HCT116 (cell line): ENCODE data around the gene TRIM10.
A peak's percentile ranks its signal among the peaks of the same experiment; 100 is the strongest.

ENCODE experiments used
- CTCF ChIP-seq, 3 experiments: fragments of 200-600 bp in 1 of 3; sonication (generic) in 1 of 3; IDR thresholded peaks in 2 of 3; conservative IDR thresholded peaks in 1 of 3; 2 replicates each; pipeline ENCODE4 v1.5.1; 2012 to 2017; ENCODE audit warnings: low read depth in 2 of 3, low read length in 2 of 3, antibody characterized with exemption in 1 of 3, borderline replicate concordance in 1 of 3, control low read depth in 1 of 3, mild to moderate bottlenecking in 1 of 3, mixed read lengths in 1 of 3, mixed run types in 1 of 3, moderate library complexity in 1 of 3; ENCODE audit not compliant: insufficient read depth in 1 of 3
- EZH2 ChIP-seq: fragments of 200-600 bp; sonication (generic); IDR thresholded peaks from 2 replicates; pipeline ENCODE4 v1.6.1; 2017; ENCODE audit warnings: antibody characterized with exemption, mixed run types
- EZH2phosphoT487 ChIP-seq: fragments of 200-600 bp; IDR thresholded peaks from 2 replicates; pipeline ENCODE4 v1.6.1; 2018; ENCODE audit warnings: antibody characterized with exemption, borderline replicate concordance
- POLR2A ChIP-seq: IDR thresholded peaks from 2 replicates; pipeline ENCODE4 v1.7.0; 2011; ENCODE audit warnings: borderline replicate concordance; ENCODE audit not compliant: insufficient read depth, insufficient read length; ENCODE audit errors: extremely low read depth
- POLR2AphosphoS5 ChIP-seq: IDR thresholded peaks from 2 replicates; pipeline ENCODE4 v1.6.1; 2011; ENCODE audit warnings: mild to moderate bottlenecking, low read depth, low read length, moderate library complexity
- SIN3A ChIP-seq: IDR thresholded peaks from 2 replicates; pipeline ENCODE4 v1.6.1; 2012; ENCODE audit warnings: low read depth
- SP1 ChIP-seq: IDR thresholded peaks from 2 replicates; pipeline ENCODE4 v1.6.1; 2012; ENCODE audit warnings: low read depth
- ZBTB33 ChIP-seq: IDR thresholded peaks from 2 replicates; pipeline ENCODE4 v1.6.1; 2011; ENCODE audit warnings: mild to moderate bottlenecking, low read length, moderate library complexity; ENCODE audit not compliant: insufficient replicate concordance; ENCODE audit errors: extremely low read depth
- ZFX ChIP-seq: fragments of 450-650 bp; IDR thresholded peaks from 2 replicates; pipeline ENCODE4 v1.6.1; 2017

GRCh38 chr6:30102970-30103871 lies 57.8 kb downstream of the TRIM10 start:
- TF ChIP-seq ZFX = no peak
- no peak for TF ChIP-seq ZBTB33
- no peak for TF ChIP-seq SP1
- TF ChIP-seq EZH2 = no peak
- TF ChIP-seq POLR2A = no peak
- peak; percentile 86 to 96 (median 91) for TF ChIP-seq CTCF (IDR thresholded peaks at IDR 0.05 in 2 of 3, conservative IDR thresholded peaks at IDR 0.05 in 1 of 3; ENCODE audit: borderline replicate concordance in 1 of 3, insufficient read depth in 1 of 3, low read depth in 2 of 3, low read length in 2 of 3)
- TF ChIP-seq EZH2phosphoT487 = no peak
- peak; percentile 45 for TF ChIP-seq POLR2AphosphoS5
- no peak for TF ChIP-seq SIN3A
